K562 (cell line): ENCODE results near the gene FTH1. TPM values are rescaled to one million over a fixed set of nuclear protein-coding genes. Genes with fewer than 3 reads are reported as not detected.

Source experiments
- ARID2 ChIP-seq: fragments of 450-650 bp; IDR thresholded peaks from 2 replicates; pipeline ENCODE4 v1.6.1; 2017; ENCODE audit warnings: antibody characterized with exemption, mild to moderate bottlenecking
- CXXC5 ChIP-seq: fragments of 250-450 bp; sonication (Bioruptor Pico); IDR thresholded peaks from 2 replicates; pipeline ENCODE4 v1.8.0; 2022; ENCODE audit warnings: inconsistent platforms, mild to moderate bottlenecking, moderate library complexity
- ELF2 ChIP-seq: fragments of 250-450 bp; sonication (Bioruptor Pico); IDR thresholded peaks from 2 replicates; pipeline ENCODE4 v1.5.0; 2021; ENCODE audit warnings: mild to moderate bottlenecking
- FOS ChIP-seq: IDR thresholded peaks from 3 replicates; pipeline ENCODE4 v1.6.1; 2011; ENCODE audit not compliant: insufficient read length; ENCODE audit errors: extremely low read depth
- GABPB2 ChIP-seq: fragments of 250-450 bp; sonication (Bioruptor Pico); conservative IDR thresholded peaks from 2 replicates; pipeline ENCODE4 v1.5.1; 2021; ENCODE audit warnings: mild to moderate bottlenecking
- GTF2F1 ChIP-seq: IDR thresholded peaks from 2 replicates; pipeline ENCODE4 v1.6.1; 2011; ENCODE audit warnings: low read depth, low read length, improper control_type of control experiment
- KLF16 ChIP-seq: IDR thresholded peaks from 2 replicates; pipeline ENCODE4 v1.6.1; 2016; ENCODE audit warnings: antibody characterized with exemption
- MCM3 ChIP-seq: fragments of 450-650 bp; IDR thresholded peaks from 2 replicates; pipeline ENCODE4 v1.6.1; 2016
- MEF2A ChIP-seq: IDR thresholded peaks from 2 replicates; pipeline ENCODE4 v1.6.1; 2011; ENCODE audit warnings: low read depth, mild to moderate bottlenecking, low read length, moderate library complexity; ENCODE audit not compliant: control insufficient read depth
- MTF1 ChIP-seq: fragments of 250-450 bp; sonication (Bioruptor Pico); IDR thresholded peaks from 2 replicates; pipeline ENCODE4 v1.9.0; 2021; ENCODE audit warnings: moderate library complexity, mild to moderate bottlenecking, inconsistent platforms, borderline replicate concordance
- PRDM10 ChIP-seq: fragments of 450-650 bp; IDR thresholded peaks from 2 replicates; pipeline ENCODE4 v1.6.1; 2018; ENCODE audit not compliant: partially characterized antibody
- PRMT5 ChIP-seq: sonication (generic); formaldehyde crosslinking; IDR thresholded peaks from 2 replicates; pipeline ENCODE4 v1.5.0; 2020; ENCODE audit warnings: missing genetic modification reagents
- RBBP5 ChIP-seq: fragments of 200-600 bp; sonication (generic); IDR thresholded peaks from 2 replicates; pipeline ENCODE4 v1.6.1; 2012; ENCODE audit warnings: borderline replicate concordance, mild to moderate bottlenecking, low read length, control low read depth, inconsistent platforms; ENCODE audit not compliant: insufficient read depth, poor library complexity, severe bottlenecking
- RBM14 ChIP-seq: fragments of 200-400 bp; formaldehyde crosslinking; IDR thresholded peaks from 2 replicates; pipeline ENCODE4 v1.6.1; 2018; ENCODE audit warnings: low read depth, mild to moderate bottlenecking, low read length, moderate library complexity, borderline replicate concordance; ENCODE audit not compliant: insufficient read depth
- RCOR1 ChIP-seq, 2 experiments: IDR thresholded peaks; 2 replicates each; pipeline ENCODE4 v1.6.1; 2012; ENCODE audit warnings: low read depth in 2 of 2, low read length in 2 of 2, borderline replicate concordance in 1 of 2, improper control_type of control experiment in 1 of 2
- SRSF9 ChIP-seq: fragments of 200-400 bp; formaldehyde crosslinking; IDR thresholded peaks from 2 replicates; pipeline ENCODE4 v1.6.1; 2017; ENCODE audit warnings: low read depth, low read length, borderline replicate concordance
- TAL1 ChIP-seq: fragments of 450-650 bp; IDR thresholded peaks from 2 replicates; pipeline ENCODE4 v1.6.1; 2016; ENCODE audit warnings: mild to moderate bottlenecking
- XRCC5 ChIP-seq: fragments of 200-400 bp; formaldehyde crosslinking; IDR thresholded peaks from 2 replicates; pipeline ENCODE4 v1.6.1; 2017; ENCODE audit warnings: low read depth, mild to moderate bottlenecking, low read length
- polyA plus RNA-seq, 8 experiments: library from polyadenylated mRNA; depleted of rRNA in 4 of 8; stranded (reverse) in 5 of 8; unstranded in 3 of 8; fragments of >200 nt; fragmentation: Nextera tagmentation in 2 of 8; fragmentation: Illumina TruSeq in 1 of 8; extraction: Ambion mirVana in 2 of 8; extraction: Trizol in 1 of 8; gene quantifications; 2 replicates each; pipeline versions ENCODE4 v1.2.1 to v1.2.3, GENCODE V29; 2011 to 2014; ENCODE audit warnings: inconsistent platforms in 1 of 8, missing spikeins in 1 of 8
- total RNA-seq, 7 experiments: library from RNA; depleted of rRNA in 6 of 7; stranded (reverse); fragments of >200 nt in 6 of 7; fragmentation: Illumina TruSeq in 2 of 7; extraction: Trizol in 2 of 7; gene quantifications; 2 replicates each; pipeline versions ENCODE4 v1.2.1 to v1.2.3, GENCODE V29; 2011 to 2021; ENCODE audit warnings: low replicate concordance in 1 of 7
- TF ChIP-seq, protein P1 (sequence below): fragments of 200-800 bp; sonication (Bioruptor generic); IDR thresholded peaks from 2 replicates; pipeline ENCODE4 v1.6.1; 2017; ENCODE audit warnings: missing genetic modification characterization, missing compliant biosample characterization
- TF ChIP-seq, protein P2 (sequence below), 2 experiments: fragments of 450-650 bp in 1 of 2; sonication (generic) in 1 of 2; formaldehyde crosslinking; conservative IDR thresholded peaks; 2 replicates each; pipeline versions ENCODE4 v1.4.0 to v1.8.1; 2020 to 2022; ENCODE audit warnings: mild to moderate bottlenecking in 1 of 2, missing genetic modification reagents in 1 of 2
- TF ChIP-seq, protein P3 (sequence below): fragments of 450-650 bp; IDR thresholded peaks from 2 replicates; pipeline ENCODE4 v1.6.1; 2016; ENCODE audit warnings: borderline replicate concordance

FTH1 gene
- total and polyA plus RNA-seq, 9 of the 15 experiments (the other 6 are each of a cell fraction or from before 2014, with no cell fraction given): 370 to 3,146 (median 802) TPM

GRCh38 chr11:61950035-61950547 lies 17.3 kb downstream of the FTH1 start, which contains the start of gene BEST1 (continued):
- TF ChIP-seq, protein P1, sequence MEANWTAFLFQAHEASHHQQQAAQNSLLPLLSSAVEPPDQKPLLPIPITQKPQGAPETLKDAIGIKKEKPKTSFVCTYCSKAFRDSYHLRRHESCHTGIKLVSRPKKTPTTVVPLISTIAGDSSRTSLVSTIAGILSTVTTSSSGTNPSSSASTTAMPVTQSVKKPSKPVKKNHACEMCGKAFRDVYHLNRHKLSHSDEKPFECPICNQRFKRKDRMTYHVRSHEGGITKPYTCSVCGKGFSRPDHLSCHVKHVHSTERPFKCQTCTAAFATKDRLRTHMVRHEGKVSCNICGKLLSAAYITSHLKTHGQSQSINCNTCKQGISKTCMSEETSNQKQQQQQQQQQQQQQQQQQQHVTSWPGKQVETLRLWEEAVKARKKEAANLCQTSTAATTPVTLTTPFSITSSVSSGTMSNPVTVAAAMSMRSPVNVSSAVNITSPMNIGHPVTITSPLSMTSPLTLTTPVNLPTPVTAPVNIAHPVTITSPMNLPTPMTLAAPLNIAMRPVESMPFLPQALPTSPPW (CRISPR knock-in tag): no peak
- TF ChIP-seq RBM14 (no peak), KLF16 (no peak), MEF2A (no peak), GABPB2 (CRISPR knock-in tag) (no peak), MTF1 (CRISPR knock-in tag) (peak; percentile 74; the same call in 1 of the 2 replicates), RBBP5 (no peak), FOS (no peak), TAL1 (0 out of 2 replicates have a peak, but pooled peaks have one; percentile 2), PRMT5 (CRISPR knock-in tag) (no peak), SRSF9 (no peak), ARID2 (no peak), CXXC5 (CRISPR knock-in tag) (no peak; the same call in 1 of the 2 replicates), XRCC5 (no peak), GTF2F1 (no peak), RCOR1 (IDR thresholded peaks at IDR 0.05; ENCODE audit: borderline replicate concordance in 1 of 2, low read depth in 2 of 2, low read length in 2 of 2) (no peak), MCM3 (no peak), PRDM10 (no peak), ELF2 (CRISPR knock-in tag) (peak; percentile 9; the same call in 1 of the 2 replicates)
- TF ChIP-seq, protein P2, sequence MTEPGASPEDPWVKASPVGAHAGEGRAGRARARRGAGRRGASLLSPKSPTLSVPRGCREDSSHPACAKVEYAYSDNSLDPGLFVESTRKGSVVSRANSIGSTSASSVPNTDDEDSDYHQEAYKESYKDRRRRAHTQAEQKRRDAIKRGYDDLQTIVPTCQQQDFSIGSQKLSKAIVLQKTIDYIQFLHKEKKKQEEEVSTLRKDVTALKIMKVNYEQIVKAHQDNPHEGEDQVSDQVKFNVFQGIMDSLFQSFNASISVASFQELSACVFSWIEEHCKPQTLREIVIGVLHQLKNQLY (CRISPR knock-in tag; conservative IDR thresholded peaks at IDR 0.05): 0 out of 4 replicates have a peak, but pooled peaks of 1 of the 2 experiments have one; percentile 11
- TF ChIP-seq, protein P3, sequence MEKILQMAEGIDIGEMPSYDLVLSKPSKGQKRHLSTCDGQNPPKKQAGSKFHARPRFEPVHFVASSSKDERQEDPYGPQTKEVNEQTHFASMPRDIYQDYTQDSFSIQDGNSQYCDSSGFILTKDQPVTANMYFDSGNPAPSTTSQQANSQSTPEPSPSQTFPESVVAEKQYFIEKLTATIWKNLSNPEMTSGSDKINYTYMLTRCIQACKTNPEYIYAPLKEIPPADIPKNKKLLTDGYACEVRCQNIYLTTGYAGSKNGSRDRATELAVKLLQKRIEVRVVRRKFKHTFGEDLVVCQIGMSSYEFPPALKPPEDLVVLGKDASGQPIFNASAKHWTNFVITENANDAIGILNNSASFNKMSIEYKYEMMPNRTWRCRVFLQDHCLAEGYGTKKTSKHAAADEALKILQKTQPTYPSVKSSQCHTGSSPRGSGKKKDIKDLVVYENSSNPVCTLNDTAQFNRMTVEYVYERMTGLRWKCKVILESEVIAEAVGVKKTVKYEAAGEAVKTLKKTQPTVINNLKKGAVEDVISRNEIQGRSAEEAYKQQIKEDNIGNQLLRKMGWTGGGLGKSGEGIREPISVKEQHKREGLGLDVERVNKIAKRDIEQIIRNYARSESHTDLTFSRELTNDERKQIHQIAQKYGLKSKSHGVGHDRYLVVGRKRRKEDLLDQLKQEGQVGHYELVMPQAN: no peak
